Urinary bladder (tissue), 4 donors: ENCODE results near the gene FBXW2. TPM values are rescaled to one million over a fixed set of nuclear protein-coding genes. Genes with fewer than 3 reads are reported as not detected.
A peak's percentile ranks its signal among the peaks of the same experiment; 100 is the strongest.

ENCODE experiments used
- DNase-seq: peaks from one replicate; pipeline ENCODE4 v3.0.0-alpha.2; 2015; ENCODE audit errors: extremely low spot score
- H3K27ac ChIP-seq: one replicate; pipeline ENCODE4 v1.5.1; 2013; ENCODE audit warnings: low read depth, mild to moderate bottlenecking, moderate library complexity
- H3K36me3 ChIP-seq: one replicate; pipeline ENCODE4 v1.6.1; 2013; ENCODE audit warnings: mild to moderate bottlenecking, moderate library complexity; ENCODE audit not compliant: insufficient read depth
- H3K4me1 ChIP-seq: one replicate; pipeline ENCODE4 v1.6.1; 2013; ENCODE audit warnings: mild to moderate bottlenecking, moderate library complexity; ENCODE audit not compliant: insufficient read depth
- H3K4me3 ChIP-seq: one replicate; pipeline ENCODE4 v1.5.1; 2013; ENCODE audit warnings: low read depth, low read length
- WGBS: extraction: QIAGEN DNeasy Blood & Tissue Kit; methylation state at CpG from one replicate; pipeline ENCODE4 v1.1.7; 2013; 5-methylcytosine and 5-hydroxymethylcytosine counted together
- polyA plus RNA-seq: library from polyadenylated mRNA; stranded (reverse); fragments of 200-250 nt; gene quantifications from one replicate; pipeline ENCODE4 v1.2.3, GENCODE V29; 2013
- total RNA-seq: library from RNA; depleted of rRNA; stranded (reverse); fragments of >200 nt; gene quantifications from one replicate; pipeline ENCODE4 v1.2.3, GENCODE V29; 2014
- donor health status: healthy with polysubstance abuse.
- donor health status: healthy.

Gene FBXW2
- total RNA-seq (48.5 TPM), polyA plus RNA-seq (29.3 TPM)

- peak within 1 kb of the TSS; percentile 86 for H3K27ac ChIP-seq
- DNase-seq, result peak; percentile 71
- peaks cover 2% of the 10 kb centered on the region for H3K4me1 ChIP-seq
- no peaks in the 10 kb centered on the region for H3K36me3 ChIP-seq
- under 1% methylated on average over 72 of the region's 72 CpGs for WGBS
- peak within 1 kb of the TSS; percentile 97 for H3K4me3 ChIP-seq
These were observed at the start of gene FBXW2 for GRCh38 chr9:120792898-120793765. FBXW2 (minus strand) TSS chr9:120793416; CDS start chr9:120788258, 5,158 bp downstream.

DNA sequence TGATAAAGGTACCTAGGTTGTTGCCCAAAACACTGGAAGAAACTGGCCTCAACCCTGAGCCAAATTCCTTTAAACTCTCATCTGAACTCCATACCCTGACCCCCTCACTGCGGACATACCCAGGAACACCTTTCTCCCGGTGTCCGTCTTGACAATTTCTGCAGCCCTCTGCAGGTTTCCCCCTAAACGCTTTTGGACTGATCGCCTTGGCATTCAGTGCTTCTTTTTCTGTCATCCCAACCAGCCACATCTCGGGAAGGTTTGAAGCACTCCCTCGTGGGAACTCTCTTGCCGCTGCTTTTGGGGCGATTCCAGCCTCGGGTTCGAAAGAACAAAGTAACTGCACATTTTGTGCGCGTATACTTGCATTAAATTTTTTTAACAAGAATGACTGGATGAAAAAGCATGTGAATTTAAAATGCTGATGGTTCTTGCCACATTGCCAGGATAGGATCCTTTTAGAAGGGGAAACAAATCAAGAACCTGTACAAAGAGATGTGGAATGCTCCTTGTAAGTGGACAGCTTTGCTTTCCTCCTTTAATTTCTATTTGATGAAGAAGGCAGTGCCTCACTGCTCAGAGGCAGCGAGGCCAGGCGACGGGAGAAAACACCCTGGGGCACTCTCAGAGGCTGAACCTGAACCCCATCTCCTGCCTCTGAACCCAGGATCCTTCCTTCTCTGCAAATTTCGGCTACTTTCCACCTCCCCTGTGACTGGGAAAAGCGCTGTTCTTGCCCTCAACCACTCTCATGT lies 48.9 kb upstream of the FBXW2 start:
- DNase-seq, result no peak
- Histone ChIP-seq H3K4me1 (peaks cover 3% of the 10 kb centered on the region), H3K4me3 (peak overlapping the region; percentile 69), H3K36me3 (no peaks in the 10 kb centered on the region), H3K27ac (peak overlapping the region; percentile 62)
- 28% methylated on average over 18 of the region's 18 CpGs for WGBS

DNA sequence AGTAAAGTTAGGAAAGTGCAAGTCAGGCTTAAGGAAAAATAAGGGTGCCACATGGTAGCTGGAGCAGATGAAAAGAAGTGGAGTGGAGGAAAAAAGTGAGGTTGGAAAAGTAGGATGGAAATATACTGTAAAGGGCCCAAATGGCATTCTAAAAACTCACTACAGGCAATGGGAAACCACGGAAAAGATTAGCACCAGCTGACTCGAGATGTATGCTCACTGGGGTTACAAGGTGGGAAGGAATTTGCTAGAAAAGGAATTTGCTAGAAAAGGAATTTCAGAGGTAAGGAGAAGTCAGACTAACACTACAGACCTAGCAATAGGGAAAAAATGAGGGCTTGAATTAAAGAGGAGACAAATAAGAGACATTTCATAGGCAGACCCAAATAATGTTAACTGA lies 45.9 kb upstream of the FBXW2 start:
- DNase-seq, result no peak
- peaks cover 3% of the 10 kb centered on the region for H3K4me1 ChIP-seq
- 73% methylated on average over 2 of the region's 2 CpGs for WGBS
- H3K36me3 ChIP-seq, result no peaks in the 10 kb centered on the region
- no peak overlapping the region for H3K27ac ChIP-seq
- H3K4me3 ChIP-seq, result no peak overlapping the region

- H3K4me1 ChIP-seq, result peaks cover 3% of the 10 kb centered on the region
- no peak for DNase-seq
- H3K27ac ChIP-seq, result no peak overlapping the region
- WGBS, result 68% methylated on average over 3 of the region's 3 CpGs
- H3K4me3 ChIP-seq, result no peak overlapping the region
- H3K36me3 ChIP-seq, result no peaks in the 10 kb centered on the region
These were observed 44.7 kb upstream of the FBXW2 start for GRCh38 chr9:120837921-120838320.

DNA sequence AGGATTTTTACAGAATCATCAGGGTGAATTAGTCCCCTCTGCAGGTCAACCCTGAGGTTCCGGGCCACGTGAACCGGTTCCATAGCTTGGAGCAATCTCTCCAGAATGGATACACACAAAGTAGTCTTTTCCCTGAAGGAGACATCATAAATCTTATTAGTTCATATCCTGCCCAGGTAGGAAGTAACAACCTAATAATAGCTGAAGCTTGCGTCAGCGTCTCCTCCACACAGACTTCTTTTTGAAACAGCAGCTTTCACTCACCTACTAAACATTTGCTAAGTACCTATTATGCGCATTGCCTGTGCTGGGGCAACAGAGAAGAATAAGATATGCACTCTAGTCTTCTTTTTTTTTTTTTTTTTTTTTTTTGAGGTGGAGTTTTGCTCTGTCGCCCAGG lies 40.1 kb upstream of the FBXW2 start:
- Histone ChIP-seq H3K4me1 (no peaks in the 10 kb centered on the region), H3K4me3 (no peak overlapping the region), H3K36me3 (peaks cover 11% of the 10 kb centered on the region), H3K27ac (no peak overlapping the region)
- no peak for DNase-seq
- 92% methylated on average over 7 of the region's 7 CpGs for WGBS

GRCh38 chr9:120832807-120833206 lies 39.6 kb upstream of the FBXW2 start:
- Histone ChIP-seq H3K4me3 (no peak overlapping the region), H3K36me3 (peaks cover 11% of the 10 kb centered on the region), H3K4me1 (no peaks in the 10 kb centered on the region), H3K27ac (no peak overlapping the region)
- no peak for DNase-seq

GRCh38 chr9:120830865-120831264 lies 37.6 kb upstream of the FBXW2 start:
- DNase-seq, result no peak
- Histone ChIP-seq H3K27ac (no peak overlapping the region), H3K4me1 (no peaks in the 10 kb centered on the region), H3K4me3 (no peak overlapping the region), H3K36me3 (peaks cover 11% of the 10 kb centered on the region)
- 95% methylated on average over 3 of the region's 3 CpGs for WGBS

DNA sequence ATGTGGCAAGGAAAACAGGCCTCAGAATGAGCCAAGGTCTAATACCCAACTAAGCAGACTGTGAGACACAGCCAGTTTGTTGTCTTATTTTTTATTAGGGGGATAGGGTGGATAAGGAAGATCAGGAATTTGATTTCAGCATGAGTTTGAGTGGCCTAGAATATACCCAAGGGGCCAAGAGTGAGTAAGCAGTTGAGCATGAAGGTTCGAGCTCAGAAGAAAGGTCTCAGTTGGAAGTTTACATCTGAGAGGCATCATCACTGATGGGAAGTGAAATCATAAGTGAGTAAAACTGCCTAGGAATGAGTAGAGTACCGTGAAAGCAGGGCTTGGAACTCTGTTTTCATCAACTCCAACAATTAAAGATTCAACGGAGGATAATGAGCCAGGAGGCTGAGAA lies 36.9 kb upstream of the FBXW2 start:
- Histone ChIP-seq H3K36me3 (peaks cover 11% of the 10 kb centered on the region), H3K4me1 (no peaks in the 10 kb centered on the region), H3K4me3 (no peak overlapping the region), H3K27ac (no peak overlapping the region)
- WGBS, result 91% methylated on average over 3 of the region's 3 CpGs
- DNase-seq, result no peak

GRCh38 chr9:120829650-120830049 lies 36.4 kb upstream of the FBXW2 start:
- Histone ChIP-seq H3K36me3 (peaks cover 11% of the 10 kb centered on the region), H3K27ac (no peak overlapping the region), H3K4me1 (no peaks in the 10 kb centered on the region), H3K4me3 (no peak overlapping the region)
- WGBS, result 99% methylated on average over 1 of the region's 1 CpG
- DNase-seq, result no peak

- Histone ChIP-seq H3K4me1 (no peaks in the 10 kb centered on the region), H3K27ac (no peak overlapping the region), H3K36me3 (peaks cover 9% of the 10 kb centered on the region), H3K4me3 (no peak overlapping the region)
- 88% methylated on average over 4 of the region's 4 CpGs for WGBS
- no peak for DNase-seq
These were observed 26.9 kb upstream of the FBXW2 start for GRCh38 chr9:120820095-120820494.

DNA sequence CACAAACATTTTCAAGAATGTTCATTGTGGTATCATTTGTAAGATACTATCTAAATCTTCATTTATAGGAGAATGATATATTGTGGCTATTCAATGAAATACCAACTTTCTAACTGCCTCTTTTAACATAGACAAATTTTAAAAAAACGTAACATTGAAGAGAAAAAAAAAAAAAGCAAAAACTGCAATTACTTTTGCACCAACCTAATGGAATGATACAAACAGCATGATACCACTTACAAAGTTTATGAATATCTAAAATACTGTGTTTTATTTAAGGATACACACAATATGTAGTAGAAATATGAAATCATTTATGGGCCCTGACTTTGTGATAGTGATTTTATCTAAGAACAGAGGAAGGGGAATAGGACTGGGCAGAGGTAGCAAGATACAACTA lies 25.4 kb upstream of the FBXW2 start:
- no peak overlapping the region for H3K27ac ChIP-seq
- H3K36me3 ChIP-seq, result peaks cover 7% of the 10 kb centered on the region
- WGBS, result 84% methylated on average over 1 of the region's 1 CpG
- H3K4me1 ChIP-seq, result no peaks in the 10 kb centered on the region
- DNase-seq, result no peak
- H3K4me3 ChIP-seq, result no peak overlapping the region

- no peak for DNase-seq
- Histone ChIP-seq H3K4me1 (no peaks in the 10 kb centered on the region), H3K4me3 (no peak overlapping the region), H3K27ac (no peak overlapping the region), H3K36me3 (peaks cover 2% of the 10 kb centered on the region)
- WGBS, result 91% methylated on average over 4 of the region's 4 CpGs
These were observed 21.9 kb upstream of the FBXW2 start for GRCh38 chr9:120815075-120815474.

- Histone ChIP-seq H3K4me3 (no peak overlapping the region), H3K4me1 (no peaks in the 10 kb centered on the region), H3K27ac (no peak overlapping the region), H3K36me3 (no peaks in the 10 kb centered on the region)
- no peak for DNase-seq
These were observed 15.7 kb upstream of the FBXW2 start for GRCh38 chr9:120808931-120809330.
